HG03039 (cell line): ENCODE measurements around the gene SCNN1G.
"Not testable (repeated sequence)": the region's sequence is repeated elsewhere in the genome, so short reads cannot be mapped to it uniquely, and the experiment has no call there.

Experiments used
- ATAC-seq: cut with Tn5 transposase; IDR thresholded peaks from one replicate; pipeline ENCODE4 v1.9.1; 2021; ENCODE audit warnings: mild to moderate bottlenecking, moderate library complexity; ENCODE audit not compliant: unreplicated experiment

Gene SCNN1G

DNA sequence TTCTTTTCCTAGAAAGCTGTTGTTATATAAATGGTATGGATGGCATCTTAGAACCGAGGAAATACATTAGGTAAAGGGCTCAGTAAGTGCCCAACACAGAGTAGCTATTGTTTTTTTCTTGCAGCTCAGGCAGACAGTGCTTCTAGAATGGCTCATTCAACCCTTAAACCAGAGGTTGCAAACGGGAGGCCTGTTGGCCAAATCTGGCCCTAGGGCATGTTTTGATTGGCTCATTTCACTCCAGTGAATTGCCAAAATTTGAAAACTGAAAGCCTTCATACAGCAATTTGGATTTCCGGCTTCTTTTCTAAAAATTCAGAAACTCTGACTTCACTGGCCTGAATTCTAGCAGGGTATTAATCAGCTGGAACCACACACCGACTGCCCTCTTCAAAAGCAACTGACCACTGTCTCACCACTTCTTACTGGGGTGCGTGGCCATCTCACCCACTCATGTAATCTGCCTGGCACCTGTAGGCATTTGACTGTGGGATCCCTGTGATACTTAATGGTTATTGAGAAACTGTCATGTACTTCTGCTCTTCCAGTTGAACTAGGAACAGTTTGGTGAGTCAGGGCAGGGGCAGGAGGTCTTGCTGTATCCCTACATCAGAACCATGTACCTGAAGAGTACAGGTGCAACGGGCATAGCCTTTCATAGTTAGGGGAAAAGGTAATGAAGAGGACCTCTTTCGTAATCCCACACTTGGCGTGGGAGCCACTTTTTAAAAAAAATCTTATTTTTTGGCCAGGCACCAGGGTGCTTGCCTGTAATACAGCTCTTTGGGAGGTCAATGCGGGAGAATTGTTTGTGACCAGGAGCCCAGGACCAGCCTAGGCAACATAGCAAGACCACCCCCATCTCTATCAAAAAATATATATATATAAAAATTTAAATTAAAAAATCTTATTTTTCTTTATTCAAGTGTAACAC is 66.0 kb downstream of the SCNN1G start:
- ATAC-seq, result no peak

- ATAC-seq, result no peak
Observed at GRCh38 chr16:23249830-23250229, 67.3 kb downstream of the SCNN1G start.

- ATAC-seq, result no peak
Observed at GRCh38 chr16:23252310-23252709, 69.8 kb downstream of the SCNN1G start.

GRCh38 chr16:23253650-23254049 is 71.1 kb downstream of the SCNN1G start:
- ATAC-seq, result not testable (repeated sequence)

DNA sequence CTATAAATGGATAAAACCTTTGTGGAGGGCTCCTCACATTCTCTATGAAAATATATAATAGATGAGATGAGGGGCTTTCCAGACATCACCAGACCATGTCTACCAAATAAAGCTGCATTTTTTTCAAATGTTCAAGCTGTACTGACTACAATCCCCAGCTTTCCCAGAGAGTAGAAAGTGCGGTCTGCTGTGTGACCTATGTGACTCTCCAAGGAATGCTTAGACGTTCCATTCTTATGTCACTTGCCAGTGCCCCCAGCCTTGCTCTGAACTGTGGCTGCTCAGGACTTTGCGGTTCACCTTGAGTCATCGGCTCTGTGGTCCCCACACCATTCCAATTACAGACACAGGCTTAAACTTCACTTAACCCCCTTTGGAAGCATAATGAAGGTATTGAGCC is 71.8 kb downstream of the SCNN1G start:
- no peak for ATAC-seq

DNA sequence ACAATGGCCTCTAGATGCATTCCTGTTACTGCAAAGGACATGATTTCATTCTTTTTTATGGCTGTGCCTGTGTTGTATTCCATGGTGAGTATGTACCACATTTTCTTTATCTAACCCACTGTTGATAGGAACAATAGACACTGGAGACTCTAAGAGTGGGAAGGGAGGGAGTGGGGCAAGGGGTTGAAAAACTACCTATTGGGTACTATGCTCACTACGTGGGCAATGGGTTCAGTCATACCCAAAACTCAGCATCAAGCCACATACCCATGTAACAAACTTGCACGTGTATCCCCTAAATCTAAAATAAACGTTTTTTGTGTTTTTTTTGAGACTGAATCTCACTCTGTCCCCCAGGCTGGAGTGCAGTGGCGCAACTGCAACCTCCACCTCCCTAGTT is 72.5 kb downstream of the SCNN1G start:
- ATAC-seq, result no peak

DNA sequence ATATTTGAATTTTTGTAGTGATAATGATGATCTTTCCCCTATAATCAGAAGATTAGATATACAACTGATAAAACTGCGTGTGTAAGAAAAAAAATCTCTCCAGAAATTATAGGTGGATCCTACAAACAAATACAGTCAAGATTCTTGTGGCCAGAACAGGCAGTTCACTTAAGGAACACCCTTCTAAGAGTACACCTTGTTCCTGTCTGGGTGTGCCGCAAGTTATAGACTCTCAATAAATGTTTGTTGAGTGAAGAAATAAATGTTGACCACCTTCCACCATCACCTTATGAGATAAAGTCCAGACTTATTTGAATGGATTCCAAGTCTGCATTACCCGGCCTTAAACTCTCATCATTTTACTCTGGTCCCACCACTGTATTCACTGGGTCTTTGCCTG is 73.9 kb downstream of the SCNN1G start:
- ATAC-seq, result no peak

DNA sequence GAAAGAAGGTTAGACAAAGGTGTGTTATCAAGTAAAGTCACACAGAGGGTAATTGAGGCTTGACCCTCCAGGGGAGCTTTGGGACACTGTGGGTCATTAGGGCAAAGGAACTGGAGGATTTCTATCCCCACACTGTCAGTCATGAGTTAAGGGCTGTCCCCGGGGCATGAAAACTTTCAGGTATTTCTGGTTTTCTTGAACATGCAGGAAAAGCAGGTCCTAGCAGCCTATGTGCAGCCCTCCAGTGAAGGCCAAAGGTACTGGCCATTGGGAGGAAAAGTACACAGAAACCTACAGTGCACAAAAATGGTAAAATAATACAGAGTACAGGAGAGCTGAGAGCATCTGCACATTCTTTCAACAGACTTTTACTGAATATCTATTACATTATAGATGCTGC is 75.1 kb downstream of the SCNN1G start:
- ATAC-seq, result no peak

DNA sequence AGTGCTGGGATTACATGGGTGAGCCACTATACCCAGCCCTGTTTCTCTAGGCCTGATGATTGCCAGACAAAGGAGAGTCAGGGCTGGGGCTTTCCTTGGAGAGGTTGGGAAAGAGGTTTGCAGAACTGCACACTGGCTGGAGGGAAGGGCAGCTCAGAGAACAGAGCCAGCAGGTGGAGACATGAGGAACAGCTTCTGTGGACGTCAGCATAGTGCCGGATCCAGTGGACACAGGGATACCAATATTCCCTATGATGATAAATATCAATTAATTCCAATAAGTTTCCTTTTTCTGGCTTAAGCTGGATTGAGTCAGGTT is 76.3 kb downstream of the SCNN1G start:
- no peak for ATAC-seq
